Fibroblast of peridontal ligament (primary cell): ENCODE results near the gene S100A8.
"Not testable (repeated sequence)": the region's sequence is repeated elsewhere in the genome, so short reads cannot be mapped to it uniquely, and the experiment has no call there.

Experiments used
- DNase-seq: peaks from one replicate; pipeline ENCODE4 v3.0.0-alpha.2; 2010; ENCODE audit errors: extremely low read depth

S100A8 gene

DNA sequence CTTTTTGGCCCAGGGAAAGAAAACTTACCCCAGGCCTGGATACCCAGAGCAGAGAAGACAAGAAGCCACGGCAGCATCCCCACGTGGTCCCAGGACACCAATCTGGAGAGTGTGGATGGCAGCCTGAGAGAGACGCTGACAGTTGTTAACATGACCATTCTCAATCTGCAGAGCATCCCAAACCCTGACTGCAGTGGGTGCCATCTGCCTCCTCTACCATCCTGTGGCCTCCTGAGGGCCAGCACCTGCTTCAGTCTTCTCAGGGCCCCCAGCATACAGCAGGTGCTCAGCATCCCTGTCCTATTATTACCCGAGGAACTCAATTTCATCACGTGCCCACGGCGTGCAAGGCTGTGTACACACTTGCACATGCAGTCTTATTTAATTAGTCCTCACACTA is 43.0 kb downstream of the S100A8 start:
- no peak for DNase-seq

DNA sequence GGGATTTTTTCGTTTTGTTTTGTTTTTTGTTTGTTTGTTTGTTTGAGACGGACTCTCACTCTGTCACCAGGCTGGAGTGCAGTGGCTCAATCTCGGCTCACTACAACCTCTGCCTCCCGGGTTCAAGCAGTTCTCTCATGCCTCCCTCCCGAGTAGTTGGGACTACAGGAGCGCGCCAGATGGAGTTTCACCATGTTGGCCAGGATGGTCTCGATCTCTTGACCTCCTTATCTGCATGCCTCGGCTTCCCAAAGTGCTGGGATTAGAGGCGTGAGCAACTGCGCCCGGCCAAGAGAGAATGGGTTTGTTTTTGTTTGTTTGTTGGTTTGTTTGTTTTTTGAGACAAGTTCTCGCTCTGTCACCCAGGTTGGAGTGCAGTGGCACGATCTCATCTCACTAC is 43.8 kb downstream of the S100A8 start:
- DNase-seq: not testable (repeated sequence)

DNA sequence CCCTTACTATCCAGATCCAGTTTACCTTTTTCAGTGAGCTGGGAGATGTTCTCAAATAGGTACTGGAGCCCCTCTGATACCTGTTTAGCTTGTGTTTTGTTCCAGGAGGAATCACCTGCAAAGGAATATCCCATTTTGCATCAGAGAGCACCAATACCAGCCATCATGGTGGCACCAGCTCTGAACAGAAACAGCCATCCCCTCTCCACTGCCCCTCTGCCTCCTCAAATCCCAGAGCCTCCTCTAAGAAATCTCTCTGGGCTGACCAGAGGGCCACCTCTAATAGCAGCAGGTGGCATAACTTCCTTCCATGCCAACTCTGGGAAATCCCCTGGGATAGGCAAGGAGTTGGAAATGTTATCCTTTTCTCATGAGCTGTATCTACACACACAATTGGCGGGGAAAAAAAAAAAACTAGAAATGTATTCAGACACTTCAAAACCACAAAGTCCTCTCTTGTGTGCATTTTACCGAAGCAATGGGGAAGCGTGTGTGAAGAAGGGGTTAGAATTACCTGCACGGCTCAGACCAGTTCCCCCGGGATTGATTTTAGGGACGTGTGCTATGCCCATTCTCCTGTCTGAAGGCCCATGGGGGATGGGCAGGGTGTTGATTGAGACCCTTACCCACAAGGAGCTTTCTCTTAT is 44.7 kb downstream of the S100A8 start:
- DNase-seq: no peak

DNA sequence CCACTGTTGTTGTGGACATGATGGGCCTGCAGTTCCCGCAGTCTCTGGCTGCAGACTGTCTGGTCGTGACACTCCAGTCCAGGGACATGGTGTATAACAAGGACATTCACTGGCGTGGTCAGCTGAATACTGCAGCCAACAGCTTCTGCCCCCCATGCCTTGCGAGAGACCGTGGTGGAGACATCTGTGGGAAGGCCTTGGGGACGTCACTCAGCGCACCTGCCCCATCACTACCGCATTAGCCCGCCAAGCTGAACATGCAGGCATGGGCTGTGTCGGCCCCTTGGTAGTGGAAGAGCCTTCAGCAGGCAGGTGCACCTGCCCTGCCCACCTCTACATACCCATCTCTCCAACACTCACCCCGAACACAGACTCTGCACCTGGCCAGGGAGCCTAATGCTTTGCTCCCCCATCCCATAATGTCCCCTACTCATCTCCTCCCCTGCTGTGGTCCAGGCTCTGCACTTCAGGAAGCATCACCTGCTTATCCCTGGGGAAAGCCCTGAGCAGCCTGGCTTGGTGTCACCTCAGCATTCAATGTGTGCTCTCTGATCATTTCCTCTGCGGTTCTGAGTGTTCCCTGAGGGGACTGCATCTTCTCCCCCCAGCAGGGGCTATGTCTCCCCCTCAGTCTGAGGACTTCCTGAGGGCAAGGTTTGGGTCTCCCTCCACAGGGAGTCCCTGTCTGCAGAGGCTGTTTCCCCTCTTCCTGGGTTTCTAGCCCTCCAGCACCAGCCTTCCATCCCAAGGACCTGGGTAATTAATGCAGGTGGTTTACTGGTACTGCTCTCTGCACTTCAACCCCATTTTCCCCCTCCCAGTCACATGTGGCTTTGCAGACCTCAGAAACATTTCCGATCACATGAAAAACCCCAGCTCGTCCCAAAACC is 45.4 kb downstream of the S100A8 start:
- DNase-seq: no peak

DNA sequence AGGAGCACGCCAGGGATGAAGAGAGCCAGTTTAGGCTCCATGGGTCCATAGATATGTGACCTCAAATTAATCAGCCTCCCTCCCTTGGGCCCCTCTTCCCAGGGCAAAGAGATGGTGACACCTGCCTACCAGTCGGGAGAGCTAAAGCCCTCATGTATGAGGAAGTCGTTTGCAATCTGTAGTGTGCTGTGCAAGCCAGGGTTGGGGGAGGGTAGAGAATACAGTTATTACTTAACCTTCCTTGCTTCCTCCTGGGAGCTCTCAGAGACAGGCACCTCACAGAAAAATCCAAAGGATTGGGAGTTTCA is 46.2 kb downstream of the S100A8 start:
- no peak for DNase-seq

DNA sequence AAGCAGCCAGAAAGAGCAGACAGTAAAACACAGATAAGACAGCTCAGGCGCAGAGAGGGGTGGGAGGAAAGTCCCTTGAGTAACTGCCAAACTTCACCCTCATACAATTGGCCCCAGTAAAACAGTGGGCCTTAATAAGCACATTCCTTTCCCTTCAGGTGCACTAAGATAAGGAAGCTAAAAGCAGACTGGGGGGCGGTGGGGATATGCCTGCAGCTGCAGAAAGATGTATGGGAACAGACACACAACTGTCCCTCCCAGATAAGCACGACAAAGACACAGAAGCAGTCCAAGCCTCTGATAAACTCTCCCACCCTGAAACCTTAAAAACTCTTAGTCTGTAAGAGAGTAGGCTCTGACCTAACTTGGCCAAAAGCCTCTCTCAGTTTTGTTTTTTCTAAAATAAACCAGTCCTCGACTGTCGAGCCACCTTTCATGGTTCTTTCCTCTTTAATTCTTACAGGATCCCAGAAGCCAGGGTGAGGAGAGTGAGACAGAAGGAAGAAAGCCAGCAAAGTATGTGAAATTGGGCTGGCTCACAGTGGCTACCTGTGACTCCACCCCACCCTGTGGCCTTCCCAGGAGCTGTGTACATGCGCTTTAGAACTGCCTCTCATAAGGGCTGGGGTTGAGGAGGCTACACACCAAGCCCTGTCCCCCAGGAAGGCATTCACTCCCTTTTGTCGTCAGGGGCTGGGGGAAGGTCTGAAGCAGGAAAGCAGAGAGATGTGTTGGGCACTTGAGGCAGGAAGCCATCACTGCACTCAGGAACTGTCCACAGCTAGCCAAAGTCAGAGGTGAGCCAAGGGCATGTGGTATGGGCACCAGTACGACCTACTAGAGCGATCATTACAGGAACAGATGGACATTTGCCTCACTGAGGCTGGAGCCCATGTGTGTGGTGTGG is 46.8 kb downstream of the S100A8 start:
- no peak for DNase-seq

DNA sequence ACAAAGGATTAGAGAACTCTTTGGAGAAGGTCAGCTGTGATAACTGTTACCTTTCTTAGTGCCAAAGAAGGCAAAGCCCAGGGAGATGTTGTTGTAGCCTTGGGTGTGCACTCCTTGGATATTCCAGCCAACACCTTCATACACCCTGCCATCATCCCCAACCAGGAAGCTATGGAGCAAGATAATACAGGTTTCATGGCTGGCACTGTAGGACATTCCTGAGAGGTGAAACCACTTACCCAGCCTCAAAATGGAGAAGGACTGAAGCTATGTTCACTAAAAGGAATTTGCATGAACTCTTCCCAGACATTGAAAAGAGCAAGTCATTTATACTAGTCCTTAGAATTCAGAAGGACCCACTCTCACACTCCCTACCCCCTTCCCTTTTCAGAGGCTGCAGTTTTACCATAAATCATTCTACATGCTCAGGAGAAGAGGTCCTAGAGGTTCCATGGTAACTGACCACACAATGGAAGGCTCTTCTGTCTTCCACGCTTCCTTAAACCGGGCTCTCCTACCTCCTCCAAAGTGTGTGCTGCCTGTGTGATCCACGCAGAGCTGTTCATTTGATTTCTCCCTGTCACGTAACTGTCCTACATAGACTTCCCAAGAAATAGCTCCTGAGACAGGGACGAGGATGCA is 47.7 kb downstream of the S100A8 start:
- DNase-seq: no peak

DNA sequence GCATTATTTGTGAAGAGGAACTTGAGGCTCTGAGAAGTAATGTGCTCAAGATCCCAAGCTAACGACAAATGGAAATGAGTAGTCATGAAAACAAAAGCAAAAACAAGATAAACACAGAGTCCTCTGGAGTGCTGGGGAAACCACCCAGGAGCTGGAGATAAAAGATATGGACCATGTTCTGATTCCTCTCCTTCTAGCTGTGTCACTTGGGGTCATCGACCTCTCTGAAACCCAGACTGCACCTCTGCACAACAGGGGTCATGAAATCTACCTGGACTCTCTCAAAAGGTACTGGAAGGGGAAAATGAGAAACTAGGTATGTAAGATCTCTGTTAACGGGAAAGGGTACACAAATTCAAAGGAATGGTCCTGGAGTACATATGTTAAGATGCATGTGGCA is 48.7 kb downstream of the S100A8 start:
- DNase-seq: no peak

DNA sequence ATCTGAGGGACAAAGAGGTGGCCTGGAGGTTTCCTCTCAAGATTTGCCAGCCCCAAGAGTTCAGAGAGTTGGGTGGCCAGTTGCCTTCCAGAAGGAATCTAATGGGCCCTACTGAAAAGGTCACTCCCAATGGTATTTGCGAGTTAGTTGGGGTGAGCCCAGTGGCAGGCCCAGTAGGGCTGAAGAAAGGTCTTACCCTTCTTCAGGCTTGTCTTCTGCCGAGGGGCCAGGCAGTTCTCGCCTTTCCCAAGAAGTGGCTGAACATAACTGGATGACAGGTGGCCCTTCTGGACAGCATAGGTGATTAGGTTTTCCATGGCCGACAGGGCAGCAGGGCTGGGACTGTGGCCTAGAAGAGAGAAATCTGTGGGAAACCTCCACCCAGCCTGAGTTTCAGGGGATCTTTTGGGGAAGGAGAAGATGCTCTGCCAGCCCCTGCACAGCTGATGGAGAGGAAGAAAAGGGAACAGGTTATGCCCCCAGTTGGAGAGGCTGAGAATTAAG is 49.4 kb downstream of the S100A8 start:
- DNase-seq: no peak

DNA sequence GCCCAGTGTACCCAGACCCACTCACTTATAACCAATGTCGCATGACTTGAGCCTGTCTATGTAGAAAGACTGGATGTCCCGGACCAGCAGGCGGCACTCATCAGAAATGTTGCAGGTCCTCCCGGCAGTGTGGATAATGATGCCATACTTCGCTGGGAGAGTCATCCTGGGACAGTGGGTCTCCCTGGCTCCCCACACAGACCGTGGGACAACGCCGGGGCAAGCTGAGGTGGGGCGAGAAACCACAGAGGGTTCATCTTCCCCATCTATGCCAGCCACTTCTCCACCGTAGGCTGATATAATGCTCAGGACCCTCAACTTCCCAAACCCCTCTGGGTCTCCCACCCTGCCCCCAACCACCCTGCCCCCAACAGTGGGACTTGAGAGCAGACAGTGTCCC is 50.5 kb downstream of the S100A8 start:
- no peak for DNase-seq
